ENCODE measurements around the gene RAD21L1.

Gene RAD21L1

DNA sequence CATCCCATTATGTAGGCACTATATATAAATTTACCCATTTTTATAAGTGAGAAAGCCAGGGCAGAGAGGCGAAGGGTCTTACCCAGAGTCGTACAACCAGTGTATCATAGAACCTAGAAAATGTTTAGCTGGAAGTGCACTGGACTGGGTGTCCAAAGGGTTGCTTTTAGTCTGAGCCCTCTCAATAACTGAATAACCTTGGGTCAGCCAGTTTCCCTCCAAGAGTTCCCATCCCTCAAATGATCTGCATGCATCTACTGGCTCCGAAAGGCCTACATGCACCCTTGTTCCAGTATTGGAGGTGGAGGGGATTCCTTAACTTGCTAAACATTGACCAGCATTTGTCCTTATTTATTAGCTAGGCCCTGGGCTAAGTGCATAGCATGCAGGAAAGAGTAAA is 44.0 kb downstream of the RAD21L1 start:
- Histone ChIP-seq H4K12ac (ENCODE audit: low read depth, low read length) (no peak overlapping the region), H3K79me1 (ENCODE audit: low read length) (no peaks in the 10 kb centered on the region), H3K23ac (ENCODE audit: low read length) (no peak overlapping the region), H3K4me3 (ENCODE audit: low read depth, low read length) (no peak overlapping the region), H3K27me3 (ENCODE audit: insufficient read depth, low read length) (no peaks in the 10 kb centered on the region), H2AFZ (ENCODE audit: insufficient read depth, low read length, poor library complexity) (no peak overlapping the region), H2BK5ac (ENCODE audit: low read depth, low read length, poor library complexity) (no peak overlapping the region), H3K9me3 (ENCODE audit: insufficient read depth, low read depth, low read length) (no peaks in the 10 kb centered on the region), H2BK12ac (ENCODE audit: low read length) (no peak overlapping the region), H4K8ac (ENCODE audit: low read depth, low read length) (no peak overlapping the region), H3K36me3 (ENCODE audit: control insufficient read depth in 1 of 2, insufficient read depth in 2 of 2, low read length in 2 of 2) (no peaks in the 10 kb centered on the region), H3K9ac (ENCODE audit: low read length) (no peak overlapping the region), H3K4me2 (ENCODE audit: low read length) (no peak overlapping the region), H3K4ac (ENCODE audit: low read depth, low read length) (no peak overlapping the region), H3K27ac (ENCODE audit: low read depth, low read length) (no peak overlapping the region), H3K4me1 (ENCODE audit: control insufficient read depth in 1 of 2, insufficient read depth in 2 of 2, low read length in 2 of 2) (peaks cover 0 to 6% of the 10 kb centered on the region in 2 experiments), H3K18ac (ENCODE audit: low read length) (no peak overlapping the region), H4K91ac (ENCODE audit: low read depth, low read length) (no peak overlapping the region), H3K79me2 (ENCODE audit: control insufficient read depth, insufficient read depth, low read length, poor library complexity) (no peaks in the 10 kb centered on the region), H3K14ac (ENCODE audit: low read length) (no peak overlapping the region), H2BK120ac (ENCODE audit: insufficient read depth, low read length, poor library complexity) (no peak overlapping the region), H2AK5ac (ENCODE audit: low read length) (no peak overlapping the region)
- DNase-seq, result no peak
- WGBS (ENCODE audit: extremely low coverage, insufficient coverage, insufficient read length), result no CpG with 5 or more reads among the region's 3 CpGs

DNA sequence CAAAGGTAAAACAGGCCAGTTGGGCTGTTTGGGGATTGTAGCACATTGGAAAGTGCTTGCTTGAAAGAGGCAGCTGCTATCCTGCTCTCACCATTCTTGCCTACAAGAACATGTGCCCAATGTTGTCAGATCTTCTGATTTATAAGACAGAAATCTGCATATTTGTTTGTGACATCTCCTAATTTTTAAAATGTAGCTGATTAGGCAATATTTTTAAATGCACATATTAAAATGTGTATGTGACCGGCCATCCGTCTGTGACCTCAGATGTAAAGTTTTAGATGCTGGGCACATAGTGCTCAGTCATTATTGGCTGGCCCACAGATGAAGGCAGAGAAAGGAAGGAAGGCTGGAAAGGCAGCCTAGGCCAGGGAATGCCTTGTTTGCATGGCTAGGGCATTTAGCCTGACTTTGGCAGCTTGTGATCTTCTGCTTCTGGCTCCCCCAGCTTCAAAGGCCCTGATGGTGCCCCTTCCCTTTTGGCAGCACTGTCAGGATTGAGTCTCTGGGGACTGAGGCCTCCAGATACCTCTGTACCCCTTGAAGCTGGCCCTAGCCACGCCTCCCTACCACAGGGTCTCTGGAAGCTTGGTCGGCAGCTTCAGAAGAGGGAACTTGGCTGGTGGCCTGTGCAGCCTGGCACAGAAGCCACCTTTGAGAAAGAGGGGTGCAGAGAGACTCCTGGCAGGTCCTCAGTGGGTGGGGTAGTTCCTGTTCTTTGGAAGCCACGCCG is 46.7 kb downstream of the RAD21L1 start:
- no peak for DNase-seq
- no CpG with 5 or more reads among the region's 6 CpGs for WGBS (ENCODE audit: extremely low coverage, insufficient coverage, insufficient read length)
- Histone ChIP-seq H3K27ac (ENCODE audit: low read depth, low read length) (no peak overlapping the region), H3K14ac (ENCODE audit: low read length) (no peak overlapping the region), H4K8ac (ENCODE audit: low read depth, low read length) (no peak overlapping the region), H2BK5ac (ENCODE audit: low read depth, low read length, poor library complexity) (no peak overlapping the region), H3K4me3 (ENCODE audit: low read depth, low read length) (no peak overlapping the region), H3K4me2 (ENCODE audit: low read length) (no peak overlapping the region), H3K4me1 (ENCODE audit: control insufficient read depth in 1 of 2, insufficient read depth in 2 of 2, low read length in 2 of 2) (no peaks in the 10 kb centered on the region), H3K23ac (ENCODE audit: low read length) (no peak overlapping the region), H3K4ac (ENCODE audit: low read depth, low read length) (no peak overlapping the region), H3K79me1 (ENCODE audit: low read length) (no peaks in the 10 kb centered on the region), H3K36me3 (ENCODE audit: control insufficient read depth in 1 of 2, insufficient read depth in 2 of 2, low read length in 2 of 2) (no peaks in the 10 kb centered on the region), H4K91ac (ENCODE audit: low read depth, low read length) (no peak overlapping the region), H3K79me2 (ENCODE audit: control insufficient read depth, insufficient read depth, low read length, poor library complexity) (no peaks in the 10 kb centered on the region), H2BK120ac (ENCODE audit: insufficient read depth, low read length, poor library complexity) (no peak overlapping the region), H2AFZ (ENCODE audit: insufficient read depth, low read length, poor library complexity) (no peak overlapping the region), H2BK12ac (ENCODE audit: low read length) (no peak overlapping the region), H4K12ac (ENCODE audit: low read depth, low read length) (no peak overlapping the region), H3K9ac (ENCODE audit: low read length) (no peak overlapping the region), H3K18ac (ENCODE audit: low read length) (no peak overlapping the region), H2AK5ac (ENCODE audit: low read length) (no peak overlapping the region), H3K9me3 (ENCODE audit: insufficient read depth, low read depth, low read length) (peaks cover 4% of the 10 kb centered on the region), H3K27me3 (ENCODE audit: insufficient read depth, low read length) (no peaks in the 10 kb centered on the region)

DNA sequence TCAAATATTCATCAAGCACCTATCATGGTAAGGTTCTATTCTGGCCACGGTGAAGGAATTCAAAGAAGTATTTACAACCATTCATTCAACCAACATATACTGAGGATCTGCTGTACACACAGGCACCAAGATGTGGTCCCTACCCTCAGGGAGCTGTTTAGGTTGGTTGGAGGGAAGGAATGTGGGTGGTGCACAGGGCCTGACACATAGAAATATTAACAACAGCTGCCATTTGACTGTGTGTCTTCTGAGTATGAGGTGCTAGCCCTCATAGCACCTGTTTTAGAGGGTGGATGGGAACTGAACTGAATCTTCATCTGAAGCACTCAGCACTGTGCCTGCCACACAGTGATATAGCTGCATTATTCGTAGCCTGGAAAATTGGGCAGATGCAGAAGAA is 47.5 kb downstream of the RAD21L1 start:
- Histone ChIP-seq H3K4me3 (ENCODE audit: low read depth, low read length) (no peak overlapping the region), H2AK5ac (ENCODE audit: low read length) (no peak overlapping the region), H2BK12ac (ENCODE audit: low read length) (no peak overlapping the region), H3K4ac (ENCODE audit: low read depth, low read length) (no peak overlapping the region), H3K4me2 (ENCODE audit: low read length) (no peak overlapping the region), H3K27ac (ENCODE audit: low read depth, low read length) (no peak overlapping the region), H3K9me3 (ENCODE audit: insufficient read depth, low read depth, low read length) (peaks cover 6% of the 10 kb centered on the region), H2AFZ (ENCODE audit: insufficient read depth, low read length, poor library complexity) (no peak overlapping the region), H3K79me1 (ENCODE audit: low read length) (no peaks in the 10 kb centered on the region), H3K14ac (ENCODE audit: low read length) (no peak overlapping the region), H3K27me3 (ENCODE audit: insufficient read depth, low read length) (no peaks in the 10 kb centered on the region), H2BK120ac (ENCODE audit: insufficient read depth, low read length, poor library complexity) (no peak overlapping the region), H3K23ac (ENCODE audit: low read length) (no peak overlapping the region), H3K18ac (ENCODE audit: low read length) (no peak overlapping the region), H4K8ac (ENCODE audit: low read depth, low read length) (no peak overlapping the region), H3K9ac (ENCODE audit: low read length) (no peak overlapping the region), H4K12ac (ENCODE audit: low read depth, low read length) (no peak overlapping the region), H2BK5ac (ENCODE audit: low read depth, low read length, poor library complexity) (no peak overlapping the region), H3K79me2 (ENCODE audit: control insufficient read depth, insufficient read depth, low read length, poor library complexity) (no peaks in the 10 kb centered on the region), H4K91ac (ENCODE audit: low read depth, low read length) (no peak overlapping the region), H3K36me3 (ENCODE audit: control insufficient read depth in 1 of 2, insufficient read depth in 2 of 2, low read length in 2 of 2) (no peaks in the 10 kb centered on the region), H3K4me1 (ENCODE audit: control insufficient read depth in 1 of 2, insufficient read depth in 2 of 2, low read length in 2 of 2) (no peaks in the 10 kb centered on the region)
- no CpG with 5 or more reads among the region's 2 CpGs for WGBS (ENCODE audit: extremely low coverage, insufficient coverage, insufficient read length)
- no peak for DNase-seq

GRCh38 chr20:1274485-1275311 is 48.9 kb downstream of the RAD21L1 start:
- H3K27ac ChIP-seq (ENCODE audit: low read depth, low read length), result no peak overlapping the region
- H4K12ac ChIP-seq (ENCODE audit: low read depth, low read length), result no peak overlapping the region
- no peak overlapping the region for H2AFZ ChIP-seq (ENCODE audit: insufficient read depth, low read length, poor library complexity)
- no peaks in the 10 kb centered on the region for H3K79me2 ChIP-seq (ENCODE audit: control insufficient read depth, insufficient read depth, low read length, poor library complexity)
- H2BK12ac ChIP-seq (ENCODE audit: low read length), result no peak overlapping the region
- H2BK120ac ChIP-seq (ENCODE audit: insufficient read depth, low read length, poor library complexity), result no peak overlapping the region
- H3K79me1 ChIP-seq (ENCODE audit: low read length), result no peaks in the 10 kb centered on the region
- H2BK5ac ChIP-seq (ENCODE audit: low read depth, low read length, poor library complexity), result no peak overlapping the region
- no peaks in the 10 kb centered on the region for H3K4me1 ChIP-seq (ENCODE audit: control insufficient read depth in 1 of 2, insufficient read depth in 2 of 2, low read length in 2 of 2)
- no peak overlapping the region for H3K4me3 ChIP-seq (ENCODE audit: low read depth, low read length)
- H3K4ac ChIP-seq (ENCODE audit: low read depth, low read length), result no peak overlapping the region
- no peak overlapping the region for H4K8ac ChIP-seq (ENCODE audit: low read depth, low read length)
- H3K18ac ChIP-seq (ENCODE audit: low read length), result no peak overlapping the region
- H3K4me2 ChIP-seq (ENCODE audit: low read length), result no peak overlapping the region
- DNase-seq, result no peak
- no peak overlapping the region for H4K91ac ChIP-seq (ENCODE audit: low read depth, low read length)
- no peaks in the 10 kb centered on the region for H3K36me3 ChIP-seq (ENCODE audit: control insufficient read depth in 1 of 2, insufficient read depth in 2 of 2, low read length in 2 of 2)
- no peak overlapping the region for H3K23ac ChIP-seq (ENCODE audit: low read length)
- WGBS (ENCODE audit: extremely low coverage, insufficient coverage, insufficient read length), result no CpG with 5 or more reads among the region's 14 CpGs
- H3K9me3 ChIP-seq (ENCODE audit: insufficient read depth, low read depth, low read length), result peaks cover 6% of the 10 kb centered on the region
- H3K27me3 ChIP-seq (ENCODE audit: insufficient read depth, low read length), result no peaks in the 10 kb centered on the region
- no peak overlapping the region for H3K9ac ChIP-seq (ENCODE audit: low read length)
- no peak overlapping the region for H3K14ac ChIP-seq (ENCODE audit: low read length)
- H2AK5ac ChIP-seq (ENCODE audit: low read length), result no peak overlapping the region

All from trophoblast cell (in vitro differentiated cells and primary cell).